ENCODE measurements around the gene PTH1R.

DNA sequence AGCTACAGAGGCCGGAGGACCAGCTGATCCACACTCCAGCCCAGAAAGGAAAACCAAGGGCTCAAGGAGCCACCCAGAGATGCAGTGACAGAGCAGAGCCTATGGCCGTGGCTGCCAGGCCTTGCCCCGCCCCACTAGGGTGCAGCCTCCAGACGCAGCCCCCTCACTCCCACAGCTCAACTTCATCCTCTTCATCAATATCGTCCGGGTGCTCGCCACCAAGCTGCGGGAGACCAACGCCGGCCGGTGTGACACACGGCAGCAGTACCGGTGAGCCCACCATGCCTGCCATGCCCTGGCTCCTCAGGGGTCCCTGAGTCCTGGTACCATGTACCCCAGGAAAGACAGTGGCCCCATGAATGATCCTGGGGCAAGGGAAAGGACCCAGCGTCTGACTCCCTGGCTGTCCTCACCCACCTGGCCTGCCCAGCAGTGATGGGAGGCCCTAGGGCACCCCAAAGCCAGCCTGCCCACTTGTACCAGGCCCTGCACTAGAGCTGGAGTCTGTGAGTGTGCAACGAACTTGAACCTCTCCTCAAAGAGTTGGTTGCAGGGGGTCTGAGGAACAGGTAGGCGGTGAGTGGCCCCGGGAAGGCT lies 24.2 kb downstream of the PTH1R start:
- TF ChIP-seq CTCF (conservative IDR thresholded peaks at IDR 0.05 in 1 of 2, IDR thresholded peaks at IDR 0.05 in 1 of 2; ENCODE audit: low read depth in 1 of 2, low read length in 2 of 2) = no peak
- no peak for TF ChIP-seq EZH2 (IDR thresholded peaks at IDR 0.05; ENCODE audit: low read length, missing control alignments)
